Measurements from ENCODE around the gene RPS26. TPM values are rescaled to one million over a fixed set of nuclear protein-coding genes. Genes with fewer than 3 reads are reported as not detected.

RPS26 gene
- total RNA-seq, 1 experiment from 2014 or later: 46.4 TPM

GRCh38 chr12:55996201-55996714 lies 45.5 kb upstream of the RPS26 start:
- ATAC-seq: peak; percentile 23; the same call in 1 of the 2 replicates
- in situ Hi-C loops (cut with HindIII; ENCODE audit: low pct_unique_long_range_greater_than_20kb, low sequenced_read_pairs) (no loop called here), intact Hi-C loops (cut with micrococcal nuclease; ENCODE audit: unreplicated experiment) (loop anchor here (2.0 to 5.0 kb wide), 2 partner anchors 33 to 46 kb away; partner anchors contain the start of gene RPS26)
- Histone ChIP-seq H3K36me3 (ENCODE audit: control insufficient read depth, insufficient read depth, low read length) (peaks cover 5% of the 10 kb centered on the region), H3K4me1 (ENCODE audit: control insufficient read depth, insufficient read depth, low read length) (no peaks in the 10 kb centered on the region), H3K4me3 (ENCODE audit: low read depth in 2 of 2, low read length in 2 of 2) (peak overlapping the region; percentile 88 to 98), H3K27me3 (ENCODE audit: control insufficient read depth, insufficient read depth, low read length) (no peaks in the 10 kb centered on the region), H3K27ac (ENCODE audit: low read length) (peak overlapping the region; percentile 90), H3K9me3 (ENCODE audit: control insufficient read depth, insufficient read depth, low read depth, low read length) (no peaks in the 10 kb centered on the region)
- CTCF ChIA-PET: interaction anchor here (0.6 to 1.9 kb wide), 14 partner anchors 12 to 267 kb away, joined by 3 to 12 read pairs (median 5); partner anchors contain the start of gene RAB5B
- TF ChIP-seq REST (IDR thresholded peaks at IDR 0.05; ENCODE audit: insufficient read depth in 1 of 2, low read depth in 2 of 2, low read length in 1 of 2) (no peak), CTCF (IDR thresholded peaks at IDR 0.05) (peak; percentile 87)
- DNase-seq (ENCODE audit: low read depth, low spot score): peak; percentile 43
- POLR2A ChIA-PET: no interaction called here
- no TSS peak for BruUV-seq (replicated peaks)

DNA sequence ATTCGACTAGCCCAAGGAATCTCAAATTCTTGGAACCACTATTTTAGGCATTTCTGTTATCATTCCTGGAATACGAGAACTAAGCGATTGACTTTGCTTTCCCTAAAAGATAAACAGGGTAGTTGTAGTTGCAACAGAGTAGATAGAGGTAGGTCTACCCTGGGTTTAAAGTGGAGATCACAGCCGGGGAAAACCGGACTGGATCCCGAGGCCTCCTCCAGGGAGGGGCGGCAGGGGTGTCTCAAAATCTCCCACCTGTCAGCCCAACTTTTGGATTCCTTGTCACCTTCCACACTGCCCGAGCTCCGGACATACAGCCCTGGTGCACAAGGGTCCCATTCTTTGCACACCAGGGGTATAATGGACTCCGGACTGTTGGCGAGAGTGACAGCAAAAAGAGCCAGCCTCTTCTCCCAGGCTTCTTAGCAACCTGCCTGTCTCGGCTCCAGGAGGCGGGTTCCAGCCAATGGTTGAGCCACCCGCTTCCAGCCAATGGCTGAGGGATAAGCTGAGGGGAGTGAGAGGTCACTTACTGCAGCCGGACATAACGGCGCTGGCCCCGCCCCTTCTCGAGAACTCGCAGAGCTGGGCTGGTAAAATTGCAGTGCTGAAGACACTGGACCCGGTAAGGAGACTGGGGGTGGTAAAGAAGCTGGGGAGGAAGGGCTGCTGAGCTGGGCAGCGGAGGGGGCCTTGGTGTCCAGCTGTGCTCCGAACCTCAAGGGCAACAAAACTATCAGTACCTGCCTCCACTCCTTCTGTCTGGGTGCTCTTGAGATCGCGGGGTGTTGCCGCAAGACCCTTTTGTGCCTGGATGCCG lies 44.8 kb upstream of the RPS26 start, which contains the start of gene SUOX:
Gene SUOX (plus strand): TSS at position 562 of the 820 bp plus-strand sequence. CDS start 4,946 bp downstream, outside the sequence.
- no TSS peak for BruUV-seq (replicated peaks)
- Histone ChIP-seq H3K27ac (ENCODE audit: low read length) (peak within 1 kb of the TSS; percentile 90), H3K27me3 (ENCODE audit: control insufficient read depth, insufficient read depth, low read length) (no peaks in the 10 kb centered on the region), H3K4me1 (ENCODE audit: control insufficient read depth, insufficient read depth, low read length) (no peaks in the 10 kb centered on the region), H3K9me3 (ENCODE audit: control insufficient read depth, insufficient read depth, low read depth, low read length) (no peaks in the 10 kb centered on the region), H3K36me3 (ENCODE audit: control insufficient read depth, insufficient read depth, low read length) (peaks cover 2% of the 10 kb centered on the region; the same call in 1 of the 2 replicates), H3K4me3 (ENCODE audit: low read depth in 2 of 2, low read length in 2 of 2) (peak within 1 kb of the TSS; percentile 88 to 98)
- DNase-seq (ENCODE audit: low read depth, low spot score): peak; percentile 87
- peak; percentile 100 for ATAC-seq
- in situ Hi-C loops (cut with HindIII; ENCODE audit: low pct_unique_long_range_greater_than_20kb, low sequenced_read_pairs): no loop called here
- intact Hi-C loops (cut with micrococcal nuclease; ENCODE audit: unreplicated experiment): loop anchor here (2.0 to 5.0 kb wide), 2 partner anchors 32 to 45 kb away; partner anchors contain the start of gene RPS26
- ChIA-PET POLR2A (interaction anchor here (1.9 kb wide), 1 partner anchor 10 kb away, joined by 9 read pairs; no protein-coding TSS in a partner anchor), CTCF (interaction anchor here (0.6 to 1.9 kb wide), 10 partner anchors 29 to 268 kb away, joined by 3 to 12 read pairs (median 4); no protein-coding TSS in a partner anchor)
- TF ChIP-seq SIN3A (IDR thresholded peaks at IDR 0.05; ENCODE audit: borderline replicate concordance, insufficient read depth, low read depth, low read length) (0 out of 2 replicates have a peak, but pooled peaks have one; percentile 16), TCF7L2 (IDR thresholded peaks at IDR 0.05; ENCODE audit: low read depth, low read length) (no peak), REST (IDR thresholded peaks at IDR 0.05; ENCODE audit: insufficient read depth in 1 of 2, low read depth in 2 of 2, low read length in 1 of 2) (no peak), POLR2AphosphoS5 (IDR thresholded peaks at IDR 0.05; ENCODE audit: low read depth, low read length) (peak; percentile 74; the same call in 1 of the 2 replicates)
